ENCODE measurements around the gene PLXNA2. TPM values are rescaled to one million over a fixed set of nuclear protein-coding genes. Genes with fewer than 3 reads are reported as not detected.

The PLXNA2 gene
- total RNA-seq, 1 experiment from 2014 or later = 0.06 TPM

DNA sequence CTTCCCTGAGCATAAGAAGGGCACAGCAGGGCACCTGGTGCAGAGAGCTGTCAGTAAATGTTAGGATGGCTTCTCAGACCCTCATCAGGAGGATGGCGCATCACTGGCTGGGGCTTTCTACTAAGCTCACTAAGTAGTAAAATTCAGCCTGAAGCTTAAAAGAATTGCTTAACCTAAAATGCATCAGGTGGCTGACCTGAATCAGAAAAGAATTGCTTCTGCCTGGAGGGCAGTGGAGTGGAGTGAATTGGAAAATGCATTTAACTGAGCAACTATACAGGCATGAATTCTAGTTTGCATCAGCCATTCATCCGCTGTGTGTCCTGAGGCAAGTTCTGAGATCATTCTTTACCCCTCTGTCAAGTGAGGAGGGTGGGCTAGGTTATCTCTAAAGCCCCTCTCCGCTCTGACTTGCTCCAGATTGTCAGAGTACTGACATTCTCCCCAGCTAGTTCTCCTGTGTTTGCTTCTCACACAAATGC is 191.2 kb downstream of the PLXNA2 start:
- Histone ChIP-seq H3K9me3 (ENCODE audit: low read depth, low read length, poor library complexity, severe bottlenecking) (no peaks in the 10 kb centered on the region), H3K4me3 (ENCODE audit: low read depth, low read length, poor library complexity, severe bottlenecking) (no peak overlapping the region), H3K36me3 (ENCODE audit: insufficient read depth, low read length, poor library complexity, severe bottlenecking) (no peaks in the 10 kb centered on the region), H3K27ac (ENCODE audit: low read depth, low read length, poor library complexity, severe bottlenecking) (no peak overlapping the region), H3K27me3 (replicated peaks; ENCODE audit: insufficient read depth, low read depth, low read length, poor library complexity) (peaks cover 53% of the 10 kb centered on the region), H3K4me1 (ENCODE audit: insufficient read depth, low read length, poor library complexity, severe bottlenecking) (no peaks in the 10 kb centered on the region)
- BruUV-seq (replicated peaks) = no TSS peak
- intact Hi-C loops (cut with micrococcal nuclease; ENCODE audit: unreplicated experiment) = no loop called here
- no peak for TF ChIP-seq EZH2 (IDR thresholded peaks at IDR 0.05; ENCODE audit: borderline replicate concordance, low read depth, low read length, poor library complexity, severe bottlenecking)
- TF ChIP-seq, protein P1, sequence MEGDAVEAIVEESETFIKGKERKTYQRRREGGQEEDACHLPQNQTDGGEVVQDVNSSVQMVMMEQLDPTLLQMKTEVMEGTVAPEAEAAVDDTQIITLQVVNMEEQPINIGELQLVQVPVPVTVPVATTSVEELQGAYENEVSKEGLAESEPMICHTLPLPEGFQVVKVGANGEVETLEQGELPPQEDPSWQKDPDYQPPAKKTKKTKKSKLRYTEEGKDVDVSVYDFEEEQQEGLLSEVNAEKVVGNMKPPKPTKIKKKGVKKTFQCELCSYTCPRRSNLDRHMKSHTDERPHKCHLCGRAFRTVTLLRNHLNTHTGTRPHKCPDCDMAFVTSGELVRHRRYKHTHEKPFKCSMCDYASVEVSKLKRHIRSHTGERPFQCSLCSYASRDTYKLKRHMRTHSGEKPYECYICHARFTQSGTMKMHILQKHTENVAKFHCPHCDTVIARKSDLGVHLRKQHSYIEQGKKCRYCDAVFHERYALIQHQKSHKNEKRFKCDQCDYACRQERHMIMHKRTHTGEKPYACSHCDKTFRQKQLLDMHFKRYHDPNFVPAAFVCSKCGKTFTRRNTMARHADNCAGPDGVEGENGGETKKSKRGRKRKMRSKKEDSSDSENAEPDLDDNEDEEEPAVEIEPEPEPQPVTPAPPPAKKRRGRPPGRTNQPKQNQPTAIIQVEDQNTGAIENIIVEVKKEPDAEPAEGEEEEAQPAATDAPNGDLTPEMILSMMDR (conservative IDR thresholded peaks at IDR 0.05; ENCODE audit: low read depth, low read length) = no peak
- ChIA-PET POLR2A (ENCODE audit: low non-redundant PET) (no interaction called here), CTCF (interaction anchor here (0.6 kb wide), 1 partner anchor 90 kb away, joined by 3 read pairs; no protein-coding TSS in a partner anchor)
- DNase-seq (ENCODE audit: low spot score) = no peak

DNA sequence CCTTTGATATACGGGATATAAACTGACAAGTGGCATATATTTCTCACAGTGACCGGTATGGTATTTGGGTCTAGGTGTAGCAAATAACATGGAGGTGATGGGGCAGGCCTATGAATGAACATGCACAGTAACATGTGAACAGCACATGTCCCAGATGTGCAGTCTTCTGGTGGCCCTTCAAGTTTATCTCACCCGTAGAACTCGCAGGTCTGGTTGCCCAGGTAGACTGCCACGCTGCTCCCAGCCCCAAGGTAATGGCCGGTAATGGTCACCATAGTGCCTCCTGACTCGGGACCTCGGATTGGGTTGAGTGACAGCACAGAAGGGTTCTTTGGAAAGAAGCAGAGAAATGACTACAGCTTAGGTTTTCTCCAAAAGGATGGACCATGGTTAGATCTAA is 192.0 kb downstream of the PLXNA2 start:
- H3K27ac ChIP-seq (ENCODE audit: low read depth, low read length, poor library complexity, severe bottlenecking) = no peak overlapping the region
- H3K36me3 ChIP-seq (ENCODE audit: insufficient read depth, low read length, poor library complexity, severe bottlenecking) = no peaks in the 10 kb centered on the region
- DNase-seq (ENCODE audit: low spot score) = no peak
- no peaks in the 10 kb centered on the region for H3K4me1 ChIP-seq (ENCODE audit: insufficient read depth, low read length, poor library complexity, severe bottlenecking)
- no peaks in the 10 kb centered on the region for H3K9me3 ChIP-seq (ENCODE audit: low read depth, low read length, poor library complexity, severe bottlenecking)
- TF ChIP-seq, protein P1 (conservative IDR thresholded peaks at IDR 0.05; ENCODE audit: low read depth, low read length) = no peak
- POLR2A ChIA-PET (ENCODE audit: low non-redundant PET) = no interaction called here
- intact Hi-C loops (cut with micrococcal nuclease; ENCODE audit: unreplicated experiment) = no loop called here
- H3K27me3 ChIP-seq (replicated peaks; ENCODE audit: insufficient read depth, low read depth, low read length, poor library complexity) = peaks cover 45% of the 10 kb centered on the region
- BruUV-seq (replicated peaks) = no TSS peak
- no peak overlapping the region for H3K4me3 ChIP-seq (ENCODE audit: low read depth, low read length, poor library complexity, severe bottlenecking)
- CTCF ChIA-PET = no interaction called here

DNA sequence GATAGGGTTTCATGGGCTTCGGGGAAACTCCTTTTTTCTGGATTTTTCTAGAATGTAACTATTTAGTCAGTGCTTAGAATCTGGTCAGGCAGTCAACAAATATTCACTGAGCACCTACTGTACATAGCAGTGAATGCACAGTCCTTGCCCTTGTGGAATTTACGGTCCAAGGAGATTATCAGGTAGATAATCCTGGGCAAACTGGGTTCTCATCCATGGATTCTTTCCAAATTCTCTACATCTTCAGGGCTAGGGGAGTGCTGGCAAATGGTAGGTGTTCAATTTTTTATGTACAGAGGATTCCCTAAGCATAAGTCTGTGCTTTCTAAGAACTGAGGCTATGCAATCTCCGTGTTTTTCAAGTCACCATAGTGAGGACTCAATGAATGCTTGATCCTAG is 192.5 kb downstream of the PLXNA2 start:
- intact Hi-C loops (cut with micrococcal nuclease; ENCODE audit: unreplicated experiment) = no loop called here
- TF ChIP-seq, protein P1 (conservative IDR thresholded peaks at IDR 0.05; ENCODE audit: low read depth, low read length) = no peak
- TF ChIP-seq EZH2 (IDR thresholded peaks at IDR 0.05; ENCODE audit: borderline replicate concordance, low read depth, low read length, poor library complexity, severe bottlenecking) = no peak
- H3K4me1 ChIP-seq (ENCODE audit: insufficient read depth, low read length, poor library complexity, severe bottlenecking) = no peaks in the 10 kb centered on the region
- ChIA-PET CTCF (no interaction called here), POLR2A (ENCODE audit: low non-redundant PET) (no interaction called here)
- H3K27me3 ChIP-seq (replicated peaks; ENCODE audit: insufficient read depth, low read depth, low read length, poor library complexity) = peaks cover 40% of the 10 kb centered on the region
- no peak overlapping the region for H3K27ac ChIP-seq (ENCODE audit: low read depth, low read length, poor library complexity, severe bottlenecking)
- H3K36me3 ChIP-seq (ENCODE audit: insufficient read depth, low read length, poor library complexity, severe bottlenecking) = no peaks in the 10 kb centered on the region
- no peaks in the 10 kb centered on the region for H3K9me3 ChIP-seq (ENCODE audit: low read depth, low read length, poor library complexity, severe bottlenecking)
- DNase-seq (ENCODE audit: low spot score) = no peak
- BruUV-seq (replicated peaks) = no TSS peak
- no peak overlapping the region for H3K4me3 ChIP-seq (ENCODE audit: low read depth, low read length, poor library complexity, severe bottlenecking)
